Mucosa of rectum (tissue), 2 donors: ENCODE measurements around the gene IP6K3.

Source experiments
- H3K27ac ChIP-seq, 2 donors: one replicate each; pipeline ENCODE4 v1.7.0; 2013; ENCODE audit warnings: inconsistent platforms in 2 of 2, low read depth in 2 of 2, low read length in 2 of 2
- H3K27me3 ChIP-seq, 2 donors: one replicate each; pipeline ENCODE4 v1.7.0; 2013; ENCODE audit warnings: low read length in 2 of 2; ENCODE audit not compliant: control insufficient read depth in 2 of 2, insufficient read depth in 2 of 2
- H3K36me3 ChIP-seq, 2 donors: one replicate each; pipeline ENCODE4 v1.7.0; 2013; ENCODE audit warnings: low read length in 2 of 2; ENCODE audit not compliant: control insufficient read depth in 2 of 2, insufficient read depth in 2 of 2
- H3K4me1 ChIP-seq, 2 donors: one replicate each; pipeline ENCODE4 v1.7.0; 2013; ENCODE audit warnings: low read length in 2 of 2, mild to moderate bottlenecking in 1 of 2; ENCODE audit not compliant: control insufficient read depth in 2 of 2, insufficient read depth in 2 of 2
- H3K4me3 ChIP-seq, 2 donors: one replicate each; pipeline ENCODE4 v1.7.0; 2013; ENCODE audit warnings: low read length in 2 of 2
- H3K9ac ChIP-seq, 2 donors: one replicate each; pipeline ENCODE4 v1.7.0; 2013; ENCODE audit warnings: low read length in 2 of 2, low read depth in 1 of 2, mild to moderate bottlenecking in 1 of 2
- H3K9me3 ChIP-seq, 2 donors: one replicate each; pipeline ENCODE4 v1.7.0; 2013; ENCODE audit warnings: low read length in 2 of 2; ENCODE audit not compliant: control insufficient read depth in 2 of 2
- donor health status: healthy.
- donor health status: Normal muscosa, but diverticular disease.

IP6K3 gene

DNA sequence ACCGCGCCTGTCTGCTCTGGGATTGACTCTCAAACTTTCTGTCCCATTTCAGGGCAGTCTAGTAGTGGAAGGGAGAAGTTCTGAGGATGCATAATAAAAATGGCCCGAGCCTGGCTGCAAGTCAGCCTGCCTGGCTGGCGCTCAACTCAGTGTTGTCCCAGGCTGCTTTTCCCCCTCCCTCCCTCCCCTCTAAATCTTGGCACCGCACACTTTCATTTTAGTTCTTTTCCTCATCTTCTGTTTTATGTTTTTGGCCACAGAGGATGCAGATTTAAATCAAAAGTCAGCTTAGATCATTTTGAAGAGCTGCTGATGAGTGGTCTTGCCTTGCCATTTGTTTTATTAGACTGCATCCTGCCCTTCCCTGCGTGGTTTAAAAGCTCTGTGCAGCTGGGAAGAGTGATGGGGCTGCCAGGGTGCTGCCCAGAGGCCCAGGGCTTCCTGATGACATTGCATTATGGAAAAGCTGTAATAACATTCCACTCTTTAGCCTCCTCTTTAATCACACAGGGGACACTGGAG is 28.7 kb downstream of the IP6K3 start:
- no peak overlapping the region for H3K4me3 ChIP-seq
- H3K9ac ChIP-seq = no peak overlapping the region
- no peaks in the 10 kb centered on the region for H3K36me3 ChIP-seq
- peaks cover 0 to 8% of the 10 kb centered on the region in 2 donors for H3K4me1 ChIP-seq
- H3K27ac ChIP-seq = no peak overlapping the region
- H3K27me3 ChIP-seq = no peaks in the 10 kb centered on the region
- H3K9me3 ChIP-seq = no peaks in the 10 kb centered on the region

DNA sequence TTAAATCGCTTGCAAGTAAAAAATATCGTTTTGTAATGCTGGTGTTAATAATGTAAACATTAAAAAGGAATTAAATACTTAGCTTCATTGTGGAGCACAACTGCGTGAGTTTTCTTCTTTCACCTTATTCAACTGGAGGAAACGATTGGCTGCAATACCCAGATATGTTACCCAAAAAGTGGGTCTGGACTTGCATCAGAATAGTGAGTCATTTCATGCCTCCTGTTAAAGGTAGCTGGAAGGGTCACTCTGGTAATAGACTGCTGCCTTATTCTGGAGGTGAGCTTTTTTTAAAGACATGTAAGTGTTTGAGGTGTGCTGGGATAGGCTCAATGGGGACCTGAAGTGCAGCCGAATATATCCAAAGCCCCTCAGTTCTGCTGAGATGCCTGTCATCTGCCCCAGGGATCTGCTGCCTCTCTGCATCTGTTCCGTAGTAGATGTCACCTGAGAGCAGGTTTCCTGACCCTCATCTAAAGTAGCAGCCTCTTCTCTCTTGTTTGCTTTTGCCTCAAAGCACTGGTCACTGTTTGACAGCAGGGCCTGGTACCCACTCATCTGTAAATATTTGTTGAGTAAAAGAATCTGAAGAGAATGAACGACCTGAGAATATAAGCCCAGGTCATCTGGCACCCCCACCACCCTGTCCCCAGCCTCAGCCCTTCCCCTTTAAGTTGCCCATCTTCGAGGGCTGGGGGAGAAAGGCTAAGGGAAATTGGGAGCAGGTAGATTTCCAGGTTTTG is 29.6 kb downstream of the IP6K3 start:
- Histone ChIP-seq H3K27me3 (no peaks in the 10 kb centered on the region), H3K9me3 (no peaks in the 10 kb centered on the region), H3K9ac (no peak overlapping the region), H3K4me3 (no peak overlapping the region), H3K4me1 (peaks cover under 1 to 8% of the 10 kb centered on the region in 2 donors), H3K36me3 (no peaks in the 10 kb centered on the region), H3K27ac (no peak overlapping the region)

DNA sequence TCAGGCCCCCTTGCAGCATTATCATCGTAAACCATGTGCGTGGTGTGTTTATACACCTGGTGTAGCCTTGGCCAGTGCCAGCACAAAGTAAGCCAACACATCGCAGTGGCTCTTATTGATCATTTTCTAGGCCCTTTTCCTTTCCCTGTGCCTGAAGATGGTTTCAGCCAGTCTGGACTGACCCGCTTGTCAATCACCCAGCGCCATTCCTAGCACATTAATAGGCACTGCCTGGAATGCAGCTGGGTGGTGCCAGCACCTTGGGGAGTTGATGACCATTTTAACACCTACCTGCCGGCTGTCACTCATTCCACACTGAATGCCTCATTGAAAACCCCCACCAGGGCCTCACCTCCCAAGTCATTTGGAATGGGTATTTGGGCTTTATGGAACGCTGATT is 30.3 kb downstream of the IP6K3 start:
- Histone ChIP-seq H3K9me3 (no peaks in the 10 kb centered on the region), H3K27me3 (no peaks in the 10 kb centered on the region), H3K4me1 (peaks cover 3 to 8% of the 10 kb centered on the region in 2 donors), H3K27ac (peak overlapping the region in 1 of 2 donors; percentile 19), H3K36me3 (no peaks in the 10 kb centered on the region), H3K9ac (no peak overlapping the region), H3K4me3 (no peak overlapping the region)

DNA sequence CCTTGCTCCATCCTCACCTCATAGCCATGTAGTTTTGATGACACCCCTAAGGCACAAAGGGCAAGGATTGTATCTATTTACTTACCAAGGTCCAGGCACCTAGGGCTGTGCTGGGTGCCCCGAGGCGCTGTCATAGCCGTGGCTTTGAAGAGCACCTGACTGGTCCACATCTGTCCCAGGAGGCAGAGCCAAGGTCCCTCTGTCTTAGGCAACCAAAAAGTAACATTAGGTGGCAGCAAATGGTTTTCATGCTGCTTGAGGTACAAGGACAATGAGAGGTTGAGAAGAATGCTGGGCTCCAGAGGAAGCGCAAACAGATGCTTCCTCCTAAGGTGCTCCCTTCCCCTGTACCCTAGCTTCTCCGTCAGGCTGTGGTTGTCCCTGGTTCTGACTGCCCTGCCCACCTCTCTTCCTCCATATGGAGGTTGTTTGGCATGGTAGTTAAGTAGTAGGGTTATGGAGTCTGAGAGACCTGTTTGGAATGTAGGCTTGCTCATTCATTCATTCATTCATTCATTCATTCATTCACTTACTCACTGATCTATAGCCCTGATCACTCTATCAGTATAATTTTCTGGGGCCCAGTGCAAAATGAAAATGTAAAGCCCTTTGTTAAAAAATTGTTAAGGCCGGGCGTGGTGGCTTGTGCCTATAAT is 32.2 kb downstream of the IP6K3 start:
- Histone ChIP-seq H3K9me3 (no peaks in the 10 kb centered on the region), H3K4me3 (no peak overlapping the region), H3K4me1 (peaks cover 11 to 18% of the 10 kb centered on the region in 2 donors)

DNA sequence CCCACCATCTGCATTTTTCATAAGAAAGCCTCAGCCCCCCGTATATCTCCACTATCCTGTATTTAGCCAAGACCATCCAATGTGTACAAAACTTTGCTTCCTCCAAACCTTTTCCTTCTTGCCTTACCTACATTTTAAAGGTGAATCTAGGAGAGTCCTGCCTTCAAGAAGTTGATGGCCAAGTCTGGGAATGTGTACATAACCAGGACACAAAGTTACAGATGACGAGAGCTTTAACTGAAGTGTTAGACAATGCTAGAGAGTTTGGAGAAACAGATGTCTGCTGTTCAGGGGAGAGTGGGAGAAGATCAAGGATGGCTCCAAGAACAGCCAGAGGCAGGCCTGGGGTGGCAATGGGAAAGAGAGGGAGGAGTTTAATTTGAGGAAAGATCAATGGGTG is 32.9 kb downstream of the IP6K3 start:
- Histone ChIP-seq H3K27me3 (no peaks in the 10 kb centered on the region), H3K4me3 (no peak overlapping the region), H3K9me3 (no peaks in the 10 kb centered on the region), H3K9ac (no peak overlapping the region), H3K27ac (no peak overlapping the region), H3K4me1 (peaks cover 11 to 18% of the 10 kb centered on the region in 2 donors), H3K36me3 (peaks cover 0 to 4% of the 10 kb centered on the region in 2 donors)

More for the DNA sequence above, 32.2 kb downstream of the IP6K3 start:
- H3K27ac ChIP-seq = no peak overlapping the region
- H3K9ac ChIP-seq = no peak overlapping the region
- peaks cover 0 to 4% of the 10 kb centered on the region in 2 donors for H3K36me3 ChIP-seq
- H3K27me3 ChIP-seq = no peaks in the 10 kb centered on the region

DNA sequence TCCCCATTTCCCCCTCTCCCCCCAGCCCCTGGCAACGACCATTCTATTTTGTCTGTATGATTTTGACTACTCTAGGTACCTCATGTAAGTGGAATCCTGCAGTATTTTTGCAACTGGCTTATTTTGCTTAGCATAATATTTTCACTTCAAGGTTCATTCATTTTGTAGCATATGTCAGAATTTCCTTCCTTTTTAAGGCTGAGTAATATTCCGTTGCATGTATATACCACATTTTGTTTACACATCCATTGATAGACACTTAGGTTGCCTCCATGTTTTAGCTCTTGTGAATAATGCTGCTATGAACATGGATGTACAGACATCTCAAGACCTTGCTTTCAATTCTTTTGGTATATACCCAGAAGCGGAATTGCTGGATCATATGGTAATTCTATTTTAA is 33.8 kb downstream of the IP6K3 start:
- no peak overlapping the region for H3K27ac ChIP-seq
- H3K4me3 ChIP-seq = no peak overlapping the region
- no peak overlapping the region for H3K9ac ChIP-seq
- no peaks in the 10 kb centered on the region for H3K9me3 ChIP-seq
- H3K27me3 ChIP-seq = no peaks in the 10 kb centered on the region
- peaks cover 4 to 5% of the 10 kb centered on the region in 2 donors for H3K36me3 ChIP-seq
- peaks cover 11 to 18% of the 10 kb centered on the region in 2 donors for H3K4me1 ChIP-seq

DNA sequence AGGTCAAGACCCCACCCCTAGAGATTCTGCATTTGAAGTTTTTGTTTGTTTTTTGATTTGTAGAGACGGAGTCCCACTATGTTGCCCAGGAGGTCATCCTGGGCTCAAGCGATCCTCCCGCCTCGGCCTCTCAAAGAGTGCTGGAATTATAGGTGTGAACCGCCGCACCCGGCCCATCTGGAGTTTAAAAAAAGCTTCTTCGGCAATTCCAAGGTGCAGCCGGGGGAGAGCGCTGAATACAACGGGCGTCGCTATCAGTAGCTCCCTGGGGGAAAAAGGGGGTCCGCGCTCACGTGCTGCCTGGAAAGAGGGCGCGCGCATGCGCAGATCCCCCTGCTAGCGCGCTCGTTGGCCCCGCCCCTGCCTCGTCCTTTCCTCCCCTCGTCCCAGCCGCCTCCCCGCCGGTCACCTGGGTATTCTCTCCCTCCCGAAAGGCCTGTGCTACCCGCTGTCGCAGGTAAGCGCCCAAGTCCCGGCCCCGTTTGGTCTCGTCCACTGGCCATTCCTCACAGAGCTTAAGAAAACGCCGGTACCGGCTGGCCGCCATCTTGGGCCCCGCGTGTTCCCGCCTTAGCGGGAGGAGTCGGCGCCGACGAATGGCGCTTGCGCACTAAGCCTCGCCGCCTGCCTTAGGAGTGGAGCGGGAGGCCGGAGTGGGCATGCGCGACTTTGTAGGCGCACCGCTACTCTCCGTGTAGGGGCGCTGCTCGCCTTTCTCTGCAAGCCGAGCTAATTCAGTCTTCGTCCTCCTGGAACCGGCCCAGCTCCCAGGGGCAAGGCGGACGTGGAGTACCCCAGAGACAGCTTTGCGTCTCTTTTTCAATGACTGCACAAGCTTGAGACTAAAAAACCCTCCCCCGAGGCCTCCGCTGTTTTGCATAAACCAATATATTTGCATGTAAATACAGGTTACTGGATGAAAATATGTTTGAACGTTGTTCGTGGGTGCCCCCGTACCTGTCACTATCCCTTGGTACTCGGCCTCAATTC is 35.3 kb downstream of the IP6K3 start, which contains the start of gene UQCC2:
Gene UQCC2 (minus strand): TSS at position 561 of the 990 bp plus-strand sequence. CDS start 14 bp downstream, at position 547.
- no peaks in the 10 kb centered on the region for H3K9me3 ChIP-seq
- H3K27ac ChIP-seq = peak within 1 kb of the TSS; percentile 87 to 91
- peak within 1 kb of the TSS; percentile 74 to 76 for H3K9ac ChIP-seq
- peaks cover 11 to 16% of the 10 kb centered on the region in 2 donors for H3K4me1 ChIP-seq
- H3K27me3 ChIP-seq = no peaks in the 10 kb centered on the region
- peak within 1 kb of the TSS; percentile 83 to 92 for H3K4me3 ChIP-seq
- peaks cover 4 to 10% of the 10 kb centered on the region in 2 donors for H3K36me3 ChIP-seq

DNA sequence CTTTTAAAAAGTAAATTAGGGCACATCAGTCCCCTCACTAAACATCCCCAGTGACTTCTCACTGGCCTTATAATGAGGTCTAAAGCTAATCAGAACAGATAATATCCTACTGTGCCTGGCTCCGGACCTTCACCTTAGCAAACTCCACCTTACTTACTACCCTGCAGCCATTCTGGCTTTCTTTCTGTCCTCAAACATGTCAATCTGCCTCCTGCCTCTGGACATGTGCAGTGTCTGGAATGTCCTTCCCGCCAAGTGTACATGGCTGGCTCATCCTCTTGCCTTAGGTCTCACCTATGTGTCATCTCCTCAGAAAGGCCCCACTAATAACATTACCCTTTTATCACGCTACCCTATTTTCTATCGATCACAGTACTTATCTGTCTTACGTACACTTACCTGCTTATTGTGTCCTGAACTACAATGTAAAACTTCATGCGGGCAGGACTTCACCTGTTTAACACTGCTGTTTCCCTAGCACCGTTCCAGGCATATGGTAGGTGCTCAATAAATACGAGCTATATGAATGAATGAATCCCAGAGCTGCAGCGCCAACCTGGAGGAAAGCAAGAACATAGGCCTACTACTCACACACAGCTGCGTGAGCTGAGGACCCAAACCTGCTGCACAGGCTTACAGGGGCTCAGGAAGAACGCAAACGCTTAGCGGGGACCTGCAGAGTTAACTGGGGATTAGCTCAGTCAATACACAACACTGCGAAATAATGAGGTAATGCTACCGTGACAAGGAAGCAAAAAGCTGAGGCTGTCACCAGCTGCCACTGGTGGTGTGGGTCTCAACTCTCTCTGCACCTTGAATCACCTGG is 36.2 kb downstream of the IP6K3 start:
- Histone ChIP-seq H3K36me3 (peaks cover 4 to 10% of the 10 kb centered on the region in 2 donors), H3K4me3 (peak overlapping the region; percentile 83 to 92), H3K9ac (peak overlapping the region; percentile 74 to 76), H3K4me1 (peaks cover 10 to 11% of the 10 kb centered on the region in 2 donors), H3K27me3 (no peaks in the 10 kb centered on the region), H3K27ac (no peak overlapping the region), H3K9me3 (no peaks in the 10 kb centered on the region)
